Keratinocyte (primary cell): ENCODE data around the gene N4BP2.

ENCODE experiments used
- EZH2 ChIP-seq: IDR thresholded peaks from one replicate; pipeline ENCODE4 v1.6.1; 2012; ENCODE audit warnings: inconsistent platforms, mild to moderate bottlenecking, low read length, moderate library complexity
- TF ChIP-seq, protein P1 (sequence below), 3 experiments: IDR thresholded peaks in 1 of 3; conservative IDR thresholded peaks in 1 of 3; optimal IDR thresholded peaks in 1 of 3; 2 replicates in 2 of 3; 3 replicates in 1 of 3; pipeline versions ENCODE3 to v1.5.1; 2011; ENCODE audit warnings: low read length in 3 of 3, mild to moderate bottlenecking in 3 of 3, moderate library complexity in 2 of 3, control low read depth in 1 of 3, inconsistent platforms in 1 of 3; ENCODE audit not compliant: insufficient read depth in 2 of 3; ENCODE audit errors: extremely low read depth in 1 of 3

GRCh38 chr4:40040908-40041307 lies 15.7 kb upstream of the N4BP2 start:
- TF ChIP-seq, protein P1, sequence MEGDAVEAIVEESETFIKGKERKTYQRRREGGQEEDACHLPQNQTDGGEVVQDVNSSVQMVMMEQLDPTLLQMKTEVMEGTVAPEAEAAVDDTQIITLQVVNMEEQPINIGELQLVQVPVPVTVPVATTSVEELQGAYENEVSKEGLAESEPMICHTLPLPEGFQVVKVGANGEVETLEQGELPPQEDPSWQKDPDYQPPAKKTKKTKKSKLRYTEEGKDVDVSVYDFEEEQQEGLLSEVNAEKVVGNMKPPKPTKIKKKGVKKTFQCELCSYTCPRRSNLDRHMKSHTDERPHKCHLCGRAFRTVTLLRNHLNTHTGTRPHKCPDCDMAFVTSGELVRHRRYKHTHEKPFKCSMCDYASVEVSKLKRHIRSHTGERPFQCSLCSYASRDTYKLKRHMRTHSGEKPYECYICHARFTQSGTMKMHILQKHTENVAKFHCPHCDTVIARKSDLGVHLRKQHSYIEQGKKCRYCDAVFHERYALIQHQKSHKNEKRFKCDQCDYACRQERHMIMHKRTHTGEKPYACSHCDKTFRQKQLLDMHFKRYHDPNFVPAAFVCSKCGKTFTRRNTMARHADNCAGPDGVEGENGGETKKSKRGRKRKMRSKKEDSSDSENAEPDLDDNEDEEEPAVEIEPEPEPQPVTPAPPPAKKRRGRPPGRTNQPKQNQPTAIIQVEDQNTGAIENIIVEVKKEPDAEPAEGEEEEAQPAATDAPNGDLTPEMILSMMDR (optimal IDR thresholded peaks at IDR 0.05 in 1 of 3, IDR thresholded peaks at IDR 0.05 in 1 of 3, conservative IDR thresholded peaks at IDR 0.05 in 1 of 3; ENCODE audit: extremely low read depth in 1 of 3, insufficient read depth in 2 of 3, low read length in 3 of 3), result no peak
- TF ChIP-seq EZH2, result no peak
